Stimulated activated CD8-positive, alpha-beta memory T cell treated with anti-CD3 and anti-CD28 coated beads, Interleukin-12 subunit alpha, Interleukin-12 subunit beta, amount 100 ng/mL, for 24 hours (primary cell): ENCODE measurements around the gene EIF4G3.
"Not testable (repeated sequence)": the region's sequence is repeated elsewhere in the genome, so short reads cannot be mapped to it uniquely, and the experiment has no call there.

Experiments
- DNase-seq: peaks from one replicate; pipeline ENCODE4 v3.0.0-alpha.2; 2020; ENCODE audit errors: extremely low read depth

Gene EIF4G3

DNA sequence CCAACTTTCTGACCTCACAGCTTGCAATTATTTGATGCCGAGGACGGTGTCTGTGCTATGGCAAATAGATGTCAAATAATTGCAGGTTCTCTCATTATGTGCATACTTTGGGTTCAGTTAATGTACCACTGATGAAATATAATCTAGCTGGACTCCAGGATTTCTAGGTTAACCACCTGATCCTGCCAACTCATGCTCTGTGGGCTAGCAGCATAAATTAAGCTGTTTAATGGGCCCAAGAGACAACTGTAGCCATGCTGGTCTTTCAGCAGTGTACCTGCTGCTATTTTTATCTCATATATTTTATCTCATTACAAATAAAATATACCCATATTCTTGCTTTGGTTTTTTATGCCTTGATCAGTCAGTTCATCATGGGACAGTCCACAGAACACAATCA is 346.3 kb downstream of the EIF4G3 start:
- no peak for DNase-seq

DNA sequence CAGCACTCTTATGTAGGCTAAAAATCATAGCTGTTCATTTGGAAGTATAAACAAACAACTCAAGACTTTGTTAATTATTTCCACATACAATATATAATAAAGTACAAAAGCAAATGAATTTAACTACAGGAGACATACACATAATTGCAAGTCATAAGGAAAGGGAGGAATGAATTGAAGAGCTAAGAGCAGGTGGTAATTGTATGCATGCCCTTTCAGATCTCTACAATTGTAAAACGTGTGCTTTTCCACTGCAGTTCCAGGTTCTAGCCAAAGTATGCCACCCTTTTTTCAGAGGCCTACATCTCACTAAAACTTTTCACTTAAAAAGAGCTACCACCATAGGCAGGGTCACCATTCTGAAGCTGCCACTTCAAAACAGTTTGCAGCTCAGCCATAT is 346.8 kb downstream of the EIF4G3 start:
- no peak for DNase-seq

DNA sequence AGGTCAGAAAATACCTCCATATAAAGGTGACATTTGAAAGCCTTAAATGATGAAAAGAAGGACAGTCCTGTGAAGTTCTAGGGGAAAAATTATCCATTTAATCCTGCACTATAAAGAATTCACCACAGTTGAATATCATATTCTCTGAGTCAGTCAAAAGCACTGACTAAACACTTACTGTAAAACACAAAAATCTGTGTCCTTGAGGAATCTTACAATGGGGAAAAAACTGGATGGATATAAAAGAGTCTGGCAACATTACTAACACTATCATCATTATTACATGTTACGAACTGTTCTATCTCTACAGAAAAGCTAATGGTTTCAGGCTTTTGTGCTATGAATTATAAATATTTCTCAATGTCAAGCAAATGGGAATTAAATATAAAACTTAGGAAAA is 347.2 kb downstream of the EIF4G3 start:
- no peak for DNase-seq

DNA sequence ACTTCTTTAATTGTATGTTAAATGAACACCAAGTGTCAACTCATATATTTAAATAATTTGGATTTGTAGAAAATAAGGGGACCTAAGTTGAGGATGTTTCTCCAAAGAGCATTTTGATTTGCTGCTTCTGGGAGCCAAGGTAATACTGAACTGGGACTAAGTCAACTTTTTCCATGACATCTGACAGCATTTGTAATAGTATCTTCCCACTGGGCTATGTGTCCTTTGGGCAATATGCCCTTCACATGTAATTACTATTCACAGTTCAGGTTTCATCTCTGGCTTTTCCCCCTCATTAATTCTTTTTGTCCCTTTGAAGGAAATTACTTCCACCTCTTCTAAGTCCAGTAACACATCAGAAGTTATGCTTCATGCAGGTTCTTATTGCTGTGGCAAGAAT is 352.9 kb downstream of the EIF4G3 start:
- no peak for DNase-seq

DNA sequence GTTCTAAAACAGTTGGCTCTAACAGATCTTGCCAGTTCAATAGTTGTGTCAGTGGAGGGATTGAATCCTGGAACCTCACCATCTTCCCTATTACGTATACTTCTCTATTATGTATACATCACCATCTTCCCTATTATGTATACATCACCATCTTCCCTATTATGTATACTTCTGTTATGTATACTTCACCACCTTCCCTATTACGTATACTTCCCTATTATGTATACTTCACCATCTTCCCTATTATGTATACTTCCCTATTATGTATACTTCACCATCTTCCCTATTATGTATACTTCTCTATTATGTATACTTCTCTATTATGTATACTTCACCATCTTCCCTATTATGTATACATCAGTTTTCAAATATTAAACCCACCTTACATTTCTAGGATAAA is 355.2 kb downstream of the EIF4G3 start:
- DNase-seq, result no peak

DNA sequence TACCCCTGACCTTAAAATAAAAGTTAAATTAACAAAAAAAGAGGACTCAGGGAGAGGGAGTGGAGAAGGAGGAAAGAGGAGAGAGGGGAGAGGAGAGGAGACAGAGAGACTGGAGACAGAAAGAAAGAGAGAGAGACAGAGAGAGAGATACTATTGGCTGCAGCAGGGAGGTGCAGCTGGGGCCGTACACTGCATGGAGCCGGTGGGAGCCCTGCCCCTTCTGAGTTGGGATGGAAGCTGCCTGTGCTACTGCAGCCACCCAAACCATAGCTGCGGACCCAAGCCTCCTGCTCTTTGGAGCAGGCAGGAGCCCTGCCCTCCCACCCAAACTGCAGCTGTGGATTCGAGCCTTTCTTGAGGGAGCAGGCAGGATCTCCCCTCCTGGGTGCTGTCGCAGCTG is 356.9 kb downstream of the EIF4G3 start:
- no peak for DNase-seq

DNA sequence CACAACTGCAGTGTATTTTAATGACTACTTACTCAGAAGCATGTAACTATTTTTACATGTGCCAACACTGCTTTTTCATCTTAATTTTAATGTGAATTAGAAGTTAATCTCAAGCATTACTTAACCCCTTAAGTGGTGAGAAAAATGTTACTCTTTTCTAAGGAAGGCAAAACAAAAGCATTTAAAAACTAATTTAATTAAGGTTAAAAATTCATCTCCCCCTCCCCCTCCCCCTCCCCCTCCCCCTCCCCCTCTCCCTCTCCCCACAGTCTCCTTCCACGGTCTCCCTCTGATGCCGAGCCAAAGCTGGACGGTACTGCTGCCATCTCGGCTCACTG is 362.2 kb downstream of the EIF4G3 start:
- DNase-seq, result no peak

DNA sequence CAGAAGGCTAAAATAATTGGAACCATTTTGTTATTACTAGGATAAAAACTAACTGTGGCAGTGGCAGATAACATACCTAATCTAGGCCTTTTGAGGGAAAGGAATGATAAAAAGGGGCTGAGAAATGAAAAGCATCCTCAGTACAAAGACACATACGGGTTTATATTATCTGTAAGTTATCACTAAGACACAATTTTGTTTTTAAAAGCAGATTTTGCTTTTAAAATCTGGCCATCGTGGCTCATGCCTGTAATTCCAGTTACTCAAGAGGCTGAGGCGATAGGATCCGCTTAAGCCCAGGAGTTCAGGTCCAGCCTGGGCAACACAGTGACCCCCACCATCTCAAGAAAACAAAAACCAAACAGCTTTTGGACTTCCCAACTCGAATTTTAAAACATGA is 364.8 kb downstream of the EIF4G3 start:
- no peak for DNase-seq

DNA sequence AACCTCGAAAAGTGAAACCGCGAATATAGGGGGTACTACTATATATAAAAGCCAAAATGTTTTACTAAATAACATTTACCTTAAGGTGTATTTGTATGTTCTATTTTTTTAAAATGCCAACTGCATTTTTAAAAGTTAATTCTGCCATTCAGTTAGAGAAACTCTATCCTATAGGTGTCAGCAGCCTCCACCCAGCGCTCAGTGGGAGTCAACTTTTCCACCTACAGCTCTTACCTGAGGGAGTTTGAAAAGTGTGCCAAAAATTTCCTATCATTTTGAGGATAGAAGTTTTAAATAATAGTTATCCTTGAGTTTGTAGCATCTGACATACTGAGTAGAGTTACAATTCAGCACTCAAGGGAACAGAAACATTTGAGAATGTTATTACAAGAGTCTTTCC is 383.5 kb downstream of the EIF4G3 start:
- no peak for DNase-seq

DNA sequence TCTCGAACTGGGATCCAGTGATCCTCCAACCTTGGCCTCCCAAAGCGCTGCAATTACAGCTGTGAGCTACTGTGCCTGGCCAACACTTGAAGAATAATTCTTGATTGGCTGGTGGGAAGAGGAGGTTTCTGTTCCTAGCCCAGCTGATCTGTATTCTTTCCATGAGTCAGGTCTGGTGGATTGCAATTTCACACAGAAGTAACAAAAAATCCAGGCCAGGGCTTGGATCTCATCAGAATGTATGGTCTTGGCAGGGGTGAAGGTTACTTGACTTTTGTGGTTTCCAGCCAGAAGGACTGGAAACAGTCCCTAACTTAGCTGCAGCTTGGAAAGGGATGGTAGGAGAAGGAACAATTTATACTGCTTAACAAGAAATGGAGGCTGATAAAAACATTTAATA is 384.5 kb downstream of the EIF4G3 start:
- DNase-seq, result no peak

DNA sequence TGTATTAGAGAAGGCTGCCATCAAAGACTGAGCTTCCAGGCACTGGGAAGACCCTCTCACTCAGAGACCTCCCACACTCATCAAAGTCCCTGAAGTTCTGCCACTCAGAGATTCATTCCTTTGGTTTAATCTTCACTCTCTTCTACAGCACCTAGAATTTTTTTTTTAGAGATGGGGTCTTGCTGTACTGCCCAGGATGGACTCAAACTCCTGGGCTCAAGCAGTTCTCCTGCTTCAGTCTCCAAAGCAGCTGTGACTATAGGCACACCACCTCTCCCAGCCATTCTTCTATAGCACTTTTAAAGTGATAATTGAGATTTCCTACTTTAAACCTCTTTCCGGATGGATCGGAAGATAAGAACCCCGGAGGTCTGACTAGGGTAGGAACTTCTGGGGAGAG is 385.9 kb downstream of the EIF4G3 start:
- DNase-seq, result no peak

DNA sequence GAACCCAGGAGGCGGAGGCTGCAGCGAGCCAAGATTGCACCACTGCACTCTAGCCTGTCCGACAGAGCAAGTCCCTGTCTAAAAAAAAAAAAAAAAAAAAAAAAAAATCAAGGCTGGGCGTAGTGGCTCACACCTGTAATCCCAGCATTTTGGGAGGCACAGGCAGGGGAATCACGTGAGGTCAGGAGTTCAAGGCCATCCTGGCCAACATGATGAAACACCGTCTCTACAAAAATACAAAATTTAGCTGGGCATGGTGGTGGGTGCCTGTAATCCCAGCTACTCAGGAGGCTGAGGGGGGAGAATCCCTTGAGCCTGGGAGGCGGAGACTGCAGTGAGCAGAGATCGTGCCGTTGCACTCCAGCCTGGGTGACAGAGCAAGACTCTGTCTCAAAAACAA is 387.1 kb downstream of the EIF4G3 start:
- not testable (repeated sequence) for DNase-seq

DNA sequence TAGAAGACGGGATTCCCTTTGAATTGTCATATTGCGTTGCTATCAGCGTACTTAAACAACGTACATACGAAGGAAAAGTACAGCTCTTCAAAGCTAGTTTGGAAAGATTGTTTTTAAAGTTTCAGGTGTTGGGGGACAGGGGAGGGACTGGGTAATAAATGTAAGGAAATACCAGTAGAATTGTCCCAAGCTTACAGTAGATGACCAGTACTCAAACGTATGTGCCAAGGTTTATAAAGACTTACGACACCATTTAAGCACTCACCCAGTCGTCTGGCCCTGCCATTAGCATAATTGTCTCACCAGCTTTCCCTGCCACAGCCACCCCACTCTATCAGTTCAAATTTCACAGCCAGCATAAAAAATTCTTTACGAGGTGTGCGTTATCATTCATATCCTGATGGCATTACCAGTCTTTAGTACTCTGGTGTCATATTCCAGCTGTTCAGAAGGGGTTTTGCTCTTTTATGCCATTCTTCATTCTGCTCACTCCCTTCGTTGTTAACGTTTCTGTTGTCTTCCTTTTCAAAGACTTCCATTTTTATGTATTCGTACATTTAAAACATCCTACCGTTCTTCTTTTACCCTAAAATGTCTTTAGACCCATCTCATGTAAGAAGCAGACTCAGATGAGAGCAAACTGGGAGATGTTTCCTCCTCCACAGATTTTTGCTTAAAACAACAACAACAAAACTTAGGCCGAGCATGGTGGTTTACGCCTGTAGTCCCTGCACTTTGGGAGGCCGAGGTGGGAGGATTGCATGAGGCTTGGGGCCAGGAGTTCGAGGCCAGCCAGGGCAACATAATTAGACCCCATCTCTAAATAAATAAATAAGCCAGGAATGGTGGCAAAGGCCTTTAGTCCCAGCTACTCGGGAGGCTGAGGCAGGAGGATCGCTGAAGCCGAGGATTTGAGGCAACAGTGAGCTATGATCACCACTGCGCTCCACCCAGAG is 388.6 kb downstream of the EIF4G3 start:
- no peak for DNase-seq

DNA sequence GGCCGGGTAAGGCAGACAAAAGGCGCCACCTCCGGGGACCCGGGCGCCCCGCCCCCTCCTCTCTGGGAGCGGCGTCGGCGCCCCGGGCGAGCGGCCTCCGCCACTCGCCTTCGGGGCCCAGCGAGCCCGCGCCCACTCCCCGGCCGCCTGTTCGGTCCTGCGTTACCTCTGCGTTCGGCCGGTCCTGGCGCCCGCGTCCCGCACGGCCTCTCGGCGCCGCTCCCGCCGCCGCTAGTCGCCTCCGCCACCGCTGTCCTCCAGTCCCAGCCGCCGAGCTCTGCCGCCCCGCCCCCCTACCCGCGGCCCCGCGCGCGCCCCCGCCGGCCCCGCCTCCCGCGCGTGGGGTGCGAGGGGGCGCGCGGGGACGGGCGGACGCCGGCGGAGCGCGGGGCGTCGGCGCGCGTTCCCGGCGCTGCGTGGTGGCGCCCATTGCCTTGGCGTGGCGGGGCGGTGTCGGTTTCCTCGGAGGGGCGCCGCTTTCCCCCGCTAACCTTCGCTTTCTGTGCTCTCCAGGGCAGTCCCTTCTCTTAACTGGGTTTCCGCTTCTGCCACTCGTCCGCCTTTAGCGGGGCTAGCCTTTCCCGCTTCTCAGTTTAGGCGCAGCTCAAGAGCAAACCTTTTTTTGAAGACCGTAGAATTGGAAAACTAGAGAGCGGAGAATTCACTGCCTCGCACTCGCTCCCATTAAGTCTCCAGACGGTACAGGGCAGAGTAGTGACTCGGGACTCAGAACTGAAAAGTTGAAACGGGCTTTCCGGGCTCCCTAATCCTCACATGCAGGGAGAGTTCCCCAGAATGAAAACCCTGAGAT is 389.5 kb downstream of the EIF4G3 start, which contains the start of gene HP1BP3:
TSS of gene HP1BP3 (minus strand) at position 279 of the 811 bp plus-strand sequence. CDS start 6,867 bp downstream, outside the sequence.
- peak; percentile 51 for DNase-seq

DNA sequence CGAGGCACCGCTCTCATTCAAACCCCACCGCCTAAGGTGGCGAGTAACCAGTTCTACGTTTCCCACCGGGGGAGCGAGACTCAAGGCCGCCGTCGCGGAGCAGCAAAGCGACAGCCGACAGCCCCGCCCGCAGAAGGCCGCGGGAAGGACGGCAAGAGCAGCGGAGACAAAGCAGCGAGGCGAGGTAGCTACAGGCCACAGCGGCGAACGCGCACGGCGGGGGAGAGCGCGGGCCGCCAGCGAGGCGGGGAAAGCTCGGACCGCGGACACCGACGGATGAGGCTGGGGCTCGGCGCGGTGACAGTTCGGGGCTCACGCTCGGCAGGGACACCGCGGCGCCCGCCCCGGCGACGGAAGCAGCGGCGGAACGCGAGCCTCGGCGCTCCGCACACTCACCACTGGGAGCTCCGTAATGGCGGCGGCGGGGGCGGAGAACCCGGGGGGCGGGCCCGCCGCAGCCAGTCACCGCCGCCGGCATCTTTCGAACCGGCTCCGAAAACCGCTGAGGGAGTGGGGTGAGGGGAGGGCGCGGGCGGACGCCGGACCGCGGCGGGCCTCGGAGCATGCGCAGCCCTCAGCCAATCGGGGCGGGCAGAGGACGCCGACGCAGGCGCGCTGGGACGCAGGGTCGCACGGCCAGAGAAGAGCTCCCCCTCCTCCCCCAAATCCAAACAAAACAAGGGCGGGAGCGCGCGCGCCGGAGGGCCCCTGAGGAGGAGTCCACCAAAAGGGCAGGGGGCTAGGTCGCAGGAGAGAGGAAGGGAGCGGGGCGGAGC is 390.3 kb downstream of the EIF4G3 start:
- peak; percentile 88 for DNase-seq

DNA sequence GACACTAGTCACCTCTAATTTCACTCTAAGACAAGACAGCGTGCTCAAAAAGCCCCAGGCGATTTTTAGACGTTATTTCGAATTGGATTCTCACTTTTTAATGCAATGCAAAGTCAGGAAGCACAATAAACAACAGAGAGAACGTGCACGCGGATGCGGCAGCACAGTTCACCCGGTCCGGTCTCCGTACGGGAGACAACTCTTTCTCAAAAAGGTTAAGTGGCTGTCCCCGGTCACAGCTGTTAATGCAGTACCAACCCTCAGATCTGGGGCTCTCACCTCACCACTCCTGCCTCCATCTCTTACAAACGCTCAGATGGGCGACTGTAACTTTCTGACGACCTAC is 390.8 kb downstream of the EIF4G3 start:
- DNase-seq, result no peak

DNA sequence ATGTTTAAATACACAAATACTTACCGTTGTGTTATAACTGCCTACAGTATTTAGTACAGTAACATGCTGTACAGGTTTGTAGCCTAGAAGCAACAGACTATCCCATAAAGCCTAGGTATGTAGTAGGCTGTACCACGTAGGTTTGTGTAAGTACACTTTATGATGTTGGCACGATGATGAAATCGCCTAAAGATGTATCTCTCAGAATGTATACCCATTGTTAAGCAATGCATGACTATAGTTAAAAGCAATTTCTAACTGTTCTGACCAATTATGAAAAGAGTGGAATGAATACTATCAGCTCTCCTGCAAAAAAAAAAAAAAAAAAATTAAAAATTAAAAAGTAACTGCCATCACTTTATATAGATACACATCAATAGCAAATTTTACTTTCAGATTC is 401.0 kb downstream of the EIF4G3 start:
- no peak for DNase-seq

DNA sequence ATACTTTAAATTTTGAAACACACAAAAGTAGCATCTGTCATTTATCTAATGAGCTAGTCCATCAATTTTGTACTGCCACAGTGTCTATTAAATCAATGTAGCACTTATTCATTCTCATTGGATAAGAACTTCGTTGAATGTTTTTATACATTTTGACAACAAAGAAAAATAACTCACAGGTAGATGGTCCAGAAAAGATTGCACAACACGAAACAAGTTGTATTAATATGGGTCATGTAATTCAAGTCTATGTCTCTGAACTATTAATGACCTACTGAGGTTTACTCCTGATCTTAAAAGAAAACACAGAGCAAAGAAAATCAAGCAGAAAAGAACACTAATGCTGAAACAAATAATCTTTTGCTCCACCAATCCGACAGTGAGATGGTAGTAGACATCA is 404.9 kb downstream of the EIF4G3 start:
- no peak for DNase-seq

DNA sequence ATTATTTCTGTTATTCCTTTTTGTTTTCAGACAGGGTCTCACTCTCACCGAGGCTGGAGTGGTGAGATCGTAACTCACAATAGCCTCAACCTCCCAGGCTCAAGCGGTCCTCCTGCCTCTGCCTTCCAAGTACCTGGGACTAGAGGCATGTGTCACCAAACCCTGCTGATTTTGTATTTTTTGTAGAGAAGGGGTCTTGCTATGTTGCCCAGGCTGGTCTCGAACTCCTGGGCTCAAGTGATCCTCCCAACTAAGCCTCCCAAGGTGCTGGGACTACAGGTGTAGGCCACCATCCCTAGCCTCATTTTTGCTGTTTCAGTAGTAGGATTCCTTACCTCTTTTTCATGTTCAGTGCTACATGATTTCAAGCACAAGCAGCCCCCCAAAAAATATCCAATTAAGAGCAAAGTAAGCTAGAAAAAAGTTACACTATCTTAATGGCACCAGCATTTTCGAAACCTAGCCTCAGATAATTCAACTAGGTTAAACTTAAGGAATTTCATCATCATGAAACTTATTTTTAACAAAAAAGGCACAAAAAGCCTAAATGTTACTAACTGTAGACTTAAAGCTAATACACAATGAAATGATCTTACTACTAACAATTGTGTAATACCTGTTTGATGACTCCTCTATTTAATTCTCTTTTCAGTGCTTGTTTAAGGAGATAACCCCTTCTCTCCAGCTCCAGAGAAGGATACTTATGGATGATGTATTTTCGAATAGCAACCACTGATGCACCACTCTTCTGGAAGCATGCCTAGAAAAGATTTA is 406.2 kb downstream of the EIF4G3 start:
- no peak for DNase-seq

DNA sequence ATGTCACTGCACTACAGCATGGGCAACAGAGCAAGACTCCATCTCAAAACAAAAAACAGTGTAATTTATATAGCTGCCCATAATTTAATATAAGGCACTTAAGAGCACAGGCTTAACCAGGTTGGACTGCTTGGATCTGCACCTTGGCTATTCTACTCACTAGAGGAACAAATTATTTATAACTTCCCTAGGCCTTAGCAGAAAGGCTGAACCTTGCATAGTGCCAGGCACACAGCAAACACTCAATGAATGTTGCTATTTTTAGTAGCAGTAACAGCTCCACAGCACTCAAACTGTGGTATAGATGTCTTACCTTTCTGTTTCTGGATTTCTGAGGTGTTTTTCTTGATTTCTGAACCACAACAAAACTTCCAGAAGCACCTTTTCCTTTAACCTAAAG is 409.4 kb downstream of the EIF4G3 start:
- no peak for DNase-seq

DNA sequence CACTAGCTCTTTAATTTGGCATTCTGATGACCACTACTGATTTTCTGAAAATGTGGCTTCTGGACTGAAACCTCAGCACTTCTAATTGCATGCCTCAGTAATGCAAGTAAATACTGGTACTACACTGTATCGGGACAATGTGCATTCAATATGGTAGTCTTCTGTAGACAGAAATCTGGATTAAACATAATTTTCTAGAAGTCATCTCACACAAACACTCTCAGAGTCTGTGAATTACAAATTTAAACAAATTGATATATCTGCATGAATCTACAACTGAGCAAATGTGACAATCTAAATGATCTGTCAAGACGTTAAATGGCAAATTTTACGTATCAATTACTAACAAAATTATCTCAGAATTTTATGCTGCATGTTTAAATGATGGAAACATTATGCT is 413.3 kb downstream of the EIF4G3 start:
- DNase-seq, result no peak

DNA sequence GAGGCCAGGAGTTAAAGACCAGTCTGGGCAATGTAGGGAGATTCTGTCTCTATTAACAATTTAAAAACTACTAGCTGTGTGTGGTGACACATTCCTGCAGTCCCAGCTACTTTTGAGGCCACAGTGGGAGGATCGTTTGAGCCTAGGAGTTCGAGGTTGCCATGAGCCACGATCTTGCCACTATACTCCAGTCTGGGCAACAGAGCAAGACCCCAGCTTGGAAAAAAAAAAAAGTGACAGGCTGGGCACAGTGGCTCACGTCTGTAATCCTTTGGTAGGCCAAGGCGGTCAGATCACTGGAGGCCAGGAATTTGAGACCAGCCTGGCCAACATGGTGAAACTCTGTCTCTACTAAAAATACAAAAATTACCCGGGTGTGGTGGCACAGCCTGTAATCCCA is 416.4 kb downstream of the EIF4G3 start:
- no peak for DNase-seq
